Mucosa of descending colon (tissue), 3 donors: ENCODE data around the gene NOP53. TPM values are rescaled to one million over a fixed set of nuclear protein-coding genes. Genes with fewer than 3 reads are reported as not detected.
"Not testable (repeated sequence)": the region's sequence is repeated elsewhere in the genome, so short reads cannot be mapped to it uniquely, and the experiment has no call there.

Source experiments
- ATAC-seq: fragments of 200-7000 bp; cut with Tn5 transposase; one replicate; pipeline ENCODE4 v1.9.1; 2020; ENCODE audit warnings: mild to moderate bottlenecking, moderate library complexity
- DNase-seq, 3 donors: peaks; one replicate each; pipeline ENCODE4 v3.0.0-alpha.2; 2020
- H3K36me3 ChIP-seq: fragments of 200-600 bp; one replicate; pipeline ENCODE4 v1.8.0; 2021; ENCODE audit warnings: low read depth, mild to moderate bottlenecking
- H3K4me1 ChIP-seq: fragments of 200-600 bp; one replicate; pipeline ENCODE4 v1.8.0; 2021; ENCODE audit warnings: low read depth, mild to moderate bottlenecking
- H3K4me3 ChIP-seq: fragments of 200-600 bp; one replicate; pipeline ENCODE4 v1.8.0; 2021; ENCODE audit warnings: mild to moderate bottlenecking
- H3K9me3 ChIP-seq: fragments of 200-600 bp; one replicate; pipeline ENCODE4 v1.8.0; 2021; ENCODE audit warnings: mild to moderate bottlenecking
- intact Hi-C, 2 donors: fragments of 100-400 bp; cut with DNase I in 1 of 2; cut with micrococcal nuclease in 1 of 2; formaldehyde crosslinking; loops; one replicate each; pipeline versions ENCODE4 v1.11.0 to v1.11.1; 2022; cut with DNase I, micrococcal nuclease
- total RNA-seq, 3 donors: library from RNA; stranded (reverse); fragmentation: NEBNext Ultra II Directional in 2 of 3; extraction: Animal tissue kit (Norgen Biotek cat#: 25700) in 2 of 3; gene quantifications; one replicate each; pipeline versions ENCODE4 v1.2.1 to v1.2.4, GENCODE V29; 2021 to 2023
- TF ChIP-seq, protein P1 (sequence below): fragments of 200-600 bp; IDR thresholded peaks from one replicate; pipeline ENCODE4 v1.8.0; 2022; ENCODE audit warnings: antibody characterized with exemption, mild to moderate bottlenecking
- donor health status: DM: no; HTN: no; CAD: no; lungs with moderate emphysema.
- donor health status: DM: no; HTN: no; CAD: no.
- donor health status: DM: no; HTN: yes; CAD: no.

The NOP53 gene
- total RNA-seq, 3 donors from 2014 or later, result 237 to 391 (median 284) TPM

- ATAC-seq, result no peak
- Histone ChIP-seq H3K9me3 (no peaks in the 10 kb centered on the region), H3K36me3 (no peaks in the 10 kb centered on the region), H3K4me1 (peaks cover 2% of the 10 kb centered on the region), H3K4me3 (no peak overlapping the region)
- intact Hi-C loops, result loop anchor here in 1 of 2 donors (10.0 kb wide), 1 partner anchor 70 kb away; no protein-coding TSS in a partner anchor
- no peak for DNase-seq
- TF ChIP-seq, protein P1, sequence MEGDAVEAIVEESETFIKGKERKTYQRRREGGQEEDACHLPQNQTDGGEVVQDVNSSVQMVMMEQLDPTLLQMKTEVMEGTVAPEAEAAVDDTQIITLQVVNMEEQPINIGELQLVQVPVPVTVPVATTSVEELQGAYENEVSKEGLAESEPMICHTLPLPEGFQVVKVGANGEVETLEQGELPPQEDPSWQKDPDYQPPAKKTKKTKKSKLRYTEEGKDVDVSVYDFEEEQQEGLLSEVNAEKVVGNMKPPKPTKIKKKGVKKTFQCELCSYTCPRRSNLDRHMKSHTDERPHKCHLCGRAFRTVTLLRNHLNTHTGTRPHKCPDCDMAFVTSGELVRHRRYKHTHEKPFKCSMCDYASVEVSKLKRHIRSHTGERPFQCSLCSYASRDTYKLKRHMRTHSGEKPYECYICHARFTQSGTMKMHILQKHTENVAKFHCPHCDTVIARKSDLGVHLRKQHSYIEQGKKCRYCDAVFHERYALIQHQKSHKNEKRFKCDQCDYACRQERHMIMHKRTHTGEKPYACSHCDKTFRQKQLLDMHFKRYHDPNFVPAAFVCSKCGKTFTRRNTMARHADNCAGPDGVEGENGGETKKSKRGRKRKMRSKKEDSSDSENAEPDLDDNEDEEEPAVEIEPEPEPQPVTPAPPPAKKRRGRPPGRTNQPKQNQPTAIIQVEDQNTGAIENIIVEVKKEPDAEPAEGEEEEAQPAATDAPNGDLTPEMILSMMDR, result no peak
Observed at GRCh38 chr19:47714339-47714738, 31.0 kb upstream of the NOP53 start.

DNA sequence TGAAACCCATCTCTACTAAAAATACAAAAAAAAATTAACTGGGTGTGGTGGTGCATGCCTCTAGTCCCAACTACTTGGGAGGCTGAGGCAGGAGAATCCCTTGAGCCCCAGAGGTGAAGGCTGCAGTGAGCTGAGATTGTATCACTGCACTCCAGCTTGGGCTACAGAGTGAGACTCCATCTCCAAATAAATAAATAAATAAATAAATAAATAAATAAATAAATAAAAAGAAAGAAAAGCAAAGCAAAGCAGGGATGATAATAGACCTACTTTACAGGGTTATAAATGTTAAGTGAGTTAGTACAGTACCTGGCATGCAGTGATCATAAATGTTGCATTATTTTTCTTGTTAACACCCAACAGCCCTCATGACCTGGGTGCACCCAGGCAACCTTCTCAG lies 30.5 kb upstream of the NOP53 start:
- not testable (repeated sequence) for H3K9me3 ChIP-seq, ATAC-seq, H3K36me3 ChIP-seq, DNase-seq, H3K4me1 ChIP-seq, H3K4me3 ChIP-seq
- intact Hi-C loops, result loop anchor here in 1 of 2 donors (10.0 kb wide), 1 partner anchor 70 kb away; no protein-coding TSS in a partner anchor

GRCh38 chr19:47716270-47716937 lies 28.9 kb upstream of the NOP53 start:
- TF ChIP-seq, protein P1, result no peak
- Histone ChIP-seq H3K9me3 (no peaks in the 10 kb centered on the region), H3K4me3 (no peak overlapping the region), H3K4me1 (peaks cover 2% of the 10 kb centered on the region), H3K36me3 (no peaks in the 10 kb centered on the region)
- ATAC-seq (no peak), DNase-seq (peak in 1 of 3 donors; percentile 46)
- intact Hi-C loops, result loop anchor here in 1 of 2 donors (10.0 kb wide), 1 partner anchor 68 kb away; no protein-coding TSS in a partner anchor

DNA sequence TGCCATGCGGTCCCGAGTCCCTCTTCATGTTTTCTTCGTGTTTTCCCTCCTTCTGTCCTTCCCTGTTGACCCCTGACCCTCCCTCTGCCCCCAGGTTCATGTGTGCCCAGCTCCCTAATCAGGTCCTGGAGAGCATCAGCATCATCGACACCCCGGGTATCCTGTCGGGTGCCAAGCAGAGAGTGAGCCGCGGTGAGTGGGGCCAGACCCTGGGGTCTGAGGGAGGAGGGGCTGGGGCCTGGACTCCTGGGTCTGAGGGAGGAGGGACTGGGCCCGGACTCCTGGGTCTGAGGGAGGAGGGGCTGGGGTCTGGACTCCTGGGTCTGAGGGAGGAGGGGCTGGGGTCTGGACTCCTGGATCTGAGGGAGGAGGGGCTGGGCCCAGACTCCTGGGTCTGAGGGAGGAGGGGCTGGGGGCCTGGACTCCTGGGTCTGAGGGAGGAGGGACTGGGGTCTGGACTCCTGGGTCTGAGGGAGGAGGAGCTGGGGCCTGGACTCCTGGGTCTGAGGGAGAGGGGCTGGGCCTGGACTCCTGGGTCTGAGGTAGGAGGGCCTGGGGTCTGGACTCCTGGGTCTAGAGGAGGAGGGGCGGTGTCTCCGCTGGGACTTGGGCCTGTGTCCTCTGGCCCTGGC lies 26.8 kb upstream of the NOP53 start:
- intact Hi-C loops, result loop anchor here in 1 of 2 donors (10.0 kb wide), 1 partner anchor 66 kb away; no protein-coding TSS in a partner anchor
- not testable (repeated sequence) for ATAC-seq, H3K36me3 ChIP-seq, H3K4me3 ChIP-seq, H3K9me3 ChIP-seq, H3K4me1 ChIP-seq
- peak in 1 of 3 donors; percentile 48 for DNase-seq

GRCh38 chr19:47719047-47719859 lies 26.1 kb upstream of the NOP53 start:
- H3K4me1 ChIP-seq, result peaks cover 2% of the 10 kb centered on the region
- DNase-seq (peak; percentile 64 to 82 (median 71)), ATAC-seq (peak; percentile 70)
- no peaks in the 10 kb centered on the region for H3K36me3 ChIP-seq
- TF ChIP-seq, protein P1, result no peak
- intact Hi-C loops, result loop anchor here in 1 of 2 donors (10.0 kb wide), 1 partner anchor 66 kb away; no protein-coding TSS in a partner anchor
- H3K9me3 ChIP-seq, result no peaks in the 10 kb centered on the region
- H3K4me3 ChIP-seq, result no peak overlapping the region

- peaks cover 2% of the 10 kb centered on the region for H3K4me1 ChIP-seq
- TF ChIP-seq, protein P1, result no peak
- DNase-seq (no peak), ATAC-seq (no peak)
- no peak overlapping the region for H3K4me3 ChIP-seq
- no peaks in the 10 kb centered on the region for H3K36me3 ChIP-seq
- intact Hi-C loops, result no loop called here
- H3K9me3 ChIP-seq, result no peaks in the 10 kb centered on the region
Observed at GRCh38 chr19:47720669-47721422, 24.5 kb upstream of the NOP53 start.
